Epithelial cell of proximal tubule (primary cell): ENCODE measurements around the gene KIF5B. TPM values are rescaled to one million over a fixed set of nuclear protein-coding genes. Genes with fewer than 3 reads are reported as not detected.
"Not testable (repeated sequence)": the region's sequence is repeated elsewhere in the genome, so short reads cannot be mapped to it uniquely, and the experiment has no call there.

Source experiments
- DNase-seq: peaks from one replicate; pipeline ENCODE4 v3.0.0-alpha.2; 2011; ENCODE audit warnings: low read depth
- H3K4me3 ChIP-seq: 2 replicates; pipeline ENCODE4 v1.5.1; 2011; ENCODE audit warnings: low read depth, mild to moderate bottlenecking, low read length
- CTCF ChIP-seq: conservative IDR thresholded peaks from 2 replicates; pipeline ENCODE4 v1.5.1; 2012; ENCODE audit warnings: low read depth, mild to moderate bottlenecking, low read length
- total RNA-seq: library from RNA; depleted of rRNA; stranded (reverse); fragments of >200 nt; gene quantifications from 2 replicates; pipeline ENCODE4 v1.2.3, GENCODE V29; 2015

Gene KIF5B
- total RNA-seq, 1 donor from 2014 or later: 106 TPM

DNA sequence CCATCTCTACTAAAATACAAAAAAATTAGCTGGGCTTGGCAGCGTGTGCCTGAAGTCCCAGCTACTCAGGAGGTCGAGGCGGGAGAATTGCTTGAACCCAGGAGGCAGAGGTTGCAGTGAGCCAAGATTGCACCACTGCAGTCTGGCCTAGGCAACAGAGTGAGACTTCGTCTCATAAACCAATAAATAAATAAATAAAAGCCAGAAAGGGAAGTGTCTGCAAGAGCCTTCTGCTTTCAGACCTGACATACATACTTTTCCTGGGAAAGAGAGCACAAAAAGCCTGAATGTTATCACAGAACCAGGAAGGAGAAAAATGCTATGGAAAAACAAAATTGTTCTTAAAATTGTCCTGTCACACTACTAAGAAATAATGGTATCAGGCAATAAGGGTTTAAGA lies 4.1 kb upstream of the KIF5B start:
- no peak overlapping the region for H3K4me3 ChIP-seq
- TF ChIP-seq CTCF: no peak
- DNase-seq: no peak

DNA sequence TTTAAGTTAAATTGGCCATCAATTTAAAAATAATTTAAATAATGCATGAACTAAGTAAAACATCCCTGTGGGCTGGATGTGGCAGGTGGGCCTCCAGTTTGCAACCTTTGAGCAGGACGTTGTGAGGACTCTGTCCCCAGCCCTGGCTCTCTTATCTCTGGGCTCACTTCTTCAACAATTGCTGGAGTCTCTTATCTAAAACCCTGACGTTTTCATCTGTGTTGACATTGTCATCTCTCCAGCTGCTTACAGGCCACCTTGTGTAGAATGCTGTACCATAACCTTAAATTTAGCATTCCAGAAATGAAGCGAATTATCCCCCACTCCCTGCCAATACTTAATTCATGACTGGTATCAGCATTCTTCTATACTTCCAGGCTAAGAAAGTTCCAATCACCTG lies 3.2 kb upstream of the KIF5B start:
- no peak for DNase-seq
- H3K4me3 ChIP-seq: no peak overlapping the region
- no peak for TF ChIP-seq CTCF

DNA sequence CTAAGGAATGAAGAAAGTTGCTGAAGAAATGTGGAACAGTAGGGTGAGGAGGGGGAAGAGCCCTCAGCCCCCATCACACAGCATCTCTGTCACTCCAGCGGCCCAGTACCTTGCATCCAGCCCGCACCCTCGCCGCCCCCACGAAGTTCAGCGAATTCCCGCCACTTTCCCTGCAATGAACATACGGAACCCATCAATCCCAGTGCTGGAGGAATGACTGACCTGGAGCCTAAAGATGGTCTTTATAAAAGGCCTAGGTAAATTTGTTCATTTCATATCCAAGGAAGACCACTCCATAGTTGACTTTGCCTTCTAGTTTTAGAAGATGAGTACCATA lies 779 bp upstream of the KIF5B start:
- DNase-seq: no peak
- no peak for TF ChIP-seq CTCF
- H3K4me3 ChIP-seq: peak overlapping the region; percentile 97

- peak overlapping the region; percentile 97 for H3K4me3 ChIP-seq
- no peak for DNase-seq
- TF ChIP-seq CTCF: peak; percentile 19
Measured at GRCh38 chr10:32055478-32056135, 618 bp downstream of the KIF5B start.

GRCh38 chr10:32054094-32054493 lies 2.1 kb downstream of the KIF5B start:
- TF ChIP-seq CTCF: no peak
- no peak for DNase-seq
- H3K4me3 ChIP-seq: peak overlapping the region; percentile 97

GRCh38 chr10:32053392-32053791 lies 2.8 kb downstream of the KIF5B start:
- H3K4me3 ChIP-seq, DNase-seq: not testable (repeated sequence)

- TF ChIP-seq CTCF: no peak
- DNase-seq: no peak
- H3K4me3 ChIP-seq: no peak overlapping the region
Measured at GRCh38 chr10:32051926-32052325, 4.3 kb downstream of the KIF5B start.

GRCh38 chr10:32050177-32050576 lies 6.0 kb downstream of the KIF5B start:
- no peak for TF ChIP-seq CTCF
- DNase-seq: no peak

More at GRCh38 chr10:32050177-32050576, 6.0 kb downstream of the KIF5B start:
- no peak overlapping the region for H3K4me3 ChIP-seq
